ENCODE results near the gene MGAT5.
"Not testable (repeated sequence)": the region's sequence is repeated elsewhere in the genome, so short reads cannot be mapped to it uniquely, and the experiment has no call there.

MGAT5 gene

GRCh38 chr2:134280726-134281125 lies 26.9 kb downstream of the MGAT5 start:
- FAIRE-seq: no peak

GRCh38 chr2:134281815-134282419 lies 28.0 kb downstream of the MGAT5 start:
- no peak for FAIRE-seq

- no peak for FAIRE-seq
Measured at GRCh38 chr2:134282629-134283400, 28.9 kb downstream of the MGAT5 start.

GRCh38 chr2:134283661-134284060 lies 29.8 kb downstream of the MGAT5 start:
- no peak for FAIRE-seq

GRCh38 chr2:134284119-134284670 lies 30.3 kb downstream of the MGAT5 start:
- FAIRE-seq: no peak

GRCh38 chr2:134287323-134287722 lies 33.5 kb downstream of the MGAT5 start:
- FAIRE-seq: no peak

- no peak for FAIRE-seq
Measured at GRCh38 chr2:134288814-134289213, 34.9 kb downstream of the MGAT5 start.

GRCh38 chr2:134289225-134289624 lies 35.4 kb downstream of the MGAT5 start:
- FAIRE-seq: no peak

GRCh38 chr2:134290358-134290757 lies 36.5 kb downstream of the MGAT5 start:
- FAIRE-seq: no peak

- no peak for FAIRE-seq
Measured at GRCh38 chr2:134292514-134292913, 38.6 kb downstream of the MGAT5 start.

GRCh38 chr2:134293719-134294537 lies 40.1 kb downstream of the MGAT5 start:
- FAIRE-seq: no peak

- FAIRE-seq: not testable (repeated sequence)
Measured at GRCh38 chr2:134294598-134294997, 40.7 kb downstream of the MGAT5 start.

- FAIRE-seq: no peak
Measured at GRCh38 chr2:134295441-134295840, 41.6 kb downstream of the MGAT5 start.

- FAIRE-seq: no peak
Measured at GRCh38 chr2:134296301-134296700, 42.4 kb downstream of the MGAT5 start.

GRCh38 chr2:134299334-134299733 lies 45.5 kb downstream of the MGAT5 start:
- no peak for FAIRE-seq

- no peak for FAIRE-seq
Measured at GRCh38 chr2:134300585-134300984, 46.7 kb downstream of the MGAT5 start.

- FAIRE-seq: no peak
Measured at GRCh38 chr2:134301099-134301927, 47.4 kb downstream of the MGAT5 start.

GRCh38 chr2:134301928-134302260 lies 48.0 kb downstream of the MGAT5 start:
- no peak for FAIRE-seq

- FAIRE-seq: no peak
Measured at GRCh38 chr2:134304394-134305108, 50.7 kb downstream of the MGAT5 start.

GRCh38 chr2:134305109-134305491 lies 51.2 kb downstream of the MGAT5 start:
- FAIRE-seq: no peak

GRCh38 chr2:134306521-134306920 lies 52.6 kb downstream of the MGAT5 start:
- FAIRE-seq: no peak

GRCh38 chr2:134307334-134307733 lies 53.5 kb downstream of the MGAT5 start:
- no peak for FAIRE-seq

All from A204.1 (cell line).